ENCODE data around the gene TLNRD1.

The TLNRD1 gene

DNA sequence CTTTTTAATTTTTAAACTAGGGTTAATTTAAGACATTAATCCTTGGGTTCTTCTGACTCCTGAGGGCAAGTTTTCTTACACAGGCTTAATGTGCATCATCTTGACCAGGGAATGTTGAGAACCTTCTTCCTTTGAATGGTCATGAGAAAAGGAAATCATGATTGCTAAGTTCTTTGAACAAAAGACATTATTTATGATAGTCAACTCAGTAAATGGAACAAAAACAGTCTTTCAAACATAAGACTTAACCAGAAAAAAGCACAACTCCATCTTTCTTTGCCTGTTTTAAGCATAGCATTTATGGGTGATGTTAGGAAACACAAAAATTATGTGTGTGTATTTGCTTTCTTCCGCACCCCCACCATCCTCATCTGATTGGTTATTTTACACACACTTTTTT is 5.4 kb downstream of the TLNRD1 start:
- no peak overlapping the region for H3K27ac ChIP-seq (ENCODE audit: low read length)
- peaks cover 14% of the 10 kb centered on the region for H3K27me3 ChIP-seq (ENCODE audit: insufficient read depth, low read length)
- H3K9ac ChIP-seq (ENCODE audit: low read depth, low read length): no peak overlapping the region
- H3K4me1 ChIP-seq (ENCODE audit: insufficient read depth, low read length): no peaks in the 10 kb centered on the region
- H3K9me3 ChIP-seq (ENCODE audit: insufficient read depth, low read depth, low read length): no peaks in the 10 kb centered on the region
- H3K4me3 ChIP-seq (ENCODE audit: low read length): no peak overlapping the region
- H3K36me3 ChIP-seq (ENCODE audit: insufficient read depth, low read depth, low read length): 0 out of 2 replicates have a peak, but pooled peaks cover 6% of the 10 kb centered on the region

DNA sequence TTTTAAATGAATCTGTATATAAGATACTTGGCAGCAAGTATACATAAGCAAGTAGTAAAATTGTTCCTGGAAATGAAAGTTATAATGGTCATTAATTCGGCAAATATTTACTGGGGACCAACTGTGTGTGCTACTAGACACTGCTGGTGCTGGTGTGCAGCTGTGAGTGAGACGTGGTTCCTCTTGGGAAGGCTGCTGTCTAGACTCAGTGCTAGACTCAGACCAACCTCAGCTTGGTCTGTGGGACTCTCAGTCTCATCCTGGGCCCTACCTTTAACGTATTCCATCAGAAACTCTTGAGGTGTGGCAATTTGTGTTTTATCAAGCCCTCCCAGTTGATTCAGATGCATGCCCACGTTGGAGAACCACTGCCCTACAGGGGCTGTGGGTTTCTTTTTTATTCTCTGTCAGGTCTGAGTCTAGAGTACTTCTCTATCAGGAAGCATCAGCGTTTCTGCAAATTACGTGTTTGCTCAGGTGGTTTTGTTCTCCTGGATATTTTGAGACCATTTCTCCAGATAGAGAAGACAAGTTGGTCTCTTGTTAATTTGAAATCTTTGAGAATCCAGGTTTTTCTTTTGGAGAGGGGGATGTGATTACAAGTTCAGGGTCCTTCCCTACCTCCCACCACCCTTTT is 6.8 kb downstream of the TLNRD1 start:
- no peaks in the 10 kb centered on the region for H3K4me1 ChIP-seq (ENCODE audit: insufficient read depth, low read length)
- H3K27ac ChIP-seq (ENCODE audit: low read length): no peak overlapping the region

DNA sequence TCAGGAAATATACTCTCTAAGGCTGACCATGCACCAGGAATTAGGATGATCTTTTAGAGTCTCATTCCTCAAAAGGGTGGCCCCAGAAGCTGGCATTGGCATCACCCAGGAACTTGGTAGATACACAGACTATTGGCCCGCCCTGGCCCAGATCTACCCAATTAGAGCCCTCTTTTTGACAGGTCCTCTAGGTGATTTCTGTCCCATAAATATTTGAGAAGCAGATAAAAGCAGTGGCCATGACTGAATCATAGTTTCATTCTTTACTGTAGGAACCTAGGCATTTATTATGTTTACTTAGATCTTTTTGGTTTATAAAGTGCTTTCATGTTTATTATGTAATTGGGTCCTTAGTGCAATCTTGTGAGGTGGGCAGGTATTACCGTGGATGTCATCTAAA is 7.6 kb downstream of the TLNRD1 start:
- H3K4me3 ChIP-seq (ENCODE audit: low read length): no peak overlapping the region
- no peak overlapping the region for H3K9ac ChIP-seq (ENCODE audit: low read depth, low read length)
- 0 out of 2 replicates have a peak, but pooled peaks cover 6% of the 10 kb centered on the region for H3K36me3 ChIP-seq (ENCODE audit: insufficient read depth, low read depth, low read length)
- no peak overlapping the region for H3K27ac ChIP-seq (ENCODE audit: low read length)
- H3K9me3 ChIP-seq (ENCODE audit: insufficient read depth, low read depth, low read length): no peaks in the 10 kb centered on the region
- H3K4me1 ChIP-seq (ENCODE audit: insufficient read depth, low read length): no peaks in the 10 kb centered on the region
- no peaks in the 10 kb centered on the region for H3K27me3 ChIP-seq (ENCODE audit: insufficient read depth, low read length)

More for the DNA sequence above, 6.8 kb downstream of the TLNRD1 start:
- 0 out of 2 replicates have a peak, but pooled peaks cover 6% of the 10 kb centered on the region for H3K36me3 ChIP-seq (ENCODE audit: insufficient read depth, low read depth, low read length)
- peaks cover 7% of the 10 kb centered on the region for H3K27me3 ChIP-seq (ENCODE audit: insufficient read depth, low read length)
- H3K9me3 ChIP-seq (ENCODE audit: insufficient read depth, low read depth, low read length): no peaks in the 10 kb centered on the region
- H3K9ac ChIP-seq (ENCODE audit: low read depth, low read length): no peak overlapping the region
- no peak overlapping the region for H3K4me3 ChIP-seq (ENCODE audit: low read length)

DNA sequence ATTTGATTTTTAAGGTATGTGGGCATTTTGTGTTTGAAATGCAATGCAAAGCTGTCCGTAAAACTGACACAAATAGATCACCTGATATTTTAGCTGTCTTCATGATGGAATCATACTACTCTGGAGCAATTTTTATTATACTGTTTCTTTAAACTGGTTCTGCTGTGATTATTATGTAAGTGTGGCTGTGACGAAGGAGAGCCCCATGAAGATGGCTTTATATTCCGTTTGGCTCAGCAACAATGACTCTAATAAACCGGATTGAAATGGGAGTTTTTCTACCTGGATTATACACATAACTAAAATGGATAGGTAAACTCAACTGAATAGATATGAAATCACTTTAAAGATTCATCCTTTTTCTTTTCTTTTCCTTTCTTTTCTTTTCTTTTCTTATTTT is 9.4 kb downstream of the TLNRD1 start:
- Histone ChIP-seq H3K9me3 (ENCODE audit: insufficient read depth, low read depth, low read length) (no peaks in the 10 kb centered on the region), H3K4me1 (ENCODE audit: insufficient read depth, low read length) (no peaks in the 10 kb centered on the region), H3K27me3 (ENCODE audit: insufficient read depth, low read length) (no peaks in the 10 kb centered on the region), H3K27ac (ENCODE audit: low read length) (no peak overlapping the region), H3K9ac (ENCODE audit: low read depth, low read length) (no peak overlapping the region), H3K4me3 (ENCODE audit: low read length) (no peak overlapping the region), H3K36me3 (ENCODE audit: insufficient read depth, low read depth, low read length) (no peaks in the 10 kb centered on the region)

DNA sequence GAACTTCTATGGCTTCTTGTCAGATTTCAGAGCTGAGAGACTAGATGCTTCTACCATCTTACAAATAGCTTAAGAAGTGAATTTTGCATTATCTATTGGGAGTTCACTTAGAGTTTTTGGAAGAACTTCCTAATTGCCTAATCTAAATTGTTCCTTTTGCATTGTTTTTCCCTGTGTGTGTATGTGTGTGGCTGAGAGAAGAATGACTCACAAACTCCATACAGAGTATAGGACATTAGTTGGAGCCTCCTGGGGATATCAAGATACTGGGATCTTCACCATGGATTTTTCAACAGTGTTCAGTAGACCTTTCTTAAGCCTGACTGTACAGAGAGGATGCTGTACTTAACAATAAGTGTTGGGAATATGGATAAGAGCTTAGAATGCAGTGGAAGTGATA is 10.9 kb downstream of the TLNRD1 start:
- H3K27ac ChIP-seq (ENCODE audit: low read length): no peak overlapping the region
- H3K27me3 ChIP-seq (ENCODE audit: insufficient read depth, low read length): no peaks in the 10 kb centered on the region
- H3K9ac ChIP-seq (ENCODE audit: low read depth, low read length): no peak overlapping the region
- no peaks in the 10 kb centered on the region for H3K9me3 ChIP-seq (ENCODE audit: insufficient read depth, low read depth, low read length)
- no peaks in the 10 kb centered on the region for H3K36me3 ChIP-seq (ENCODE audit: insufficient read depth, low read depth, low read length)
- no peak overlapping the region for H3K4me3 ChIP-seq (ENCODE audit: low read length)
- no peaks in the 10 kb centered on the region for H3K4me1 ChIP-seq (ENCODE audit: insufficient read depth, low read length)

DNA sequence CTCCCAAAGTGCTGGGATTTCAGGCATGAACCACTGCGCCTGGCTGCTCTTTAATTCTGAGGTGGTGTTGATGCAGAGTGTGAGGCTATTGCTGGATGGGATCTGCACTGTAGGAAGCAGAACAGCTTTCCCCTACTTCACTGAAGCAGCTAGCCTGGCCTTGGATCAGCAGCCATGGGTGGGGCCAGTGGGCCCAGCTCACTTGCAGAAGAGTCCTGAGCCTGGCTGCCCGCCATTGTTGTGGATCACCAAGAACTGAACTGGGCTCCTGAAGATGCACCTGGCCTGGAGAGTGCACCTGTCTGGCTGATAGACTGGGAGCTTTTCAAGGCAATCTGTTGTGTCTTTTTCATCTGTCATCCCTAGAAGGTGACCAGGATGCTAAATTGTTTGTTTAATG is 11.9 kb downstream of the TLNRD1 start:
- no peaks in the 10 kb centered on the region for H3K36me3 ChIP-seq (ENCODE audit: insufficient read depth, low read depth, low read length)
- no peak overlapping the region for H3K4me3 ChIP-seq (ENCODE audit: low read length)
- H3K4me1 ChIP-seq (ENCODE audit: insufficient read depth, low read length): no peaks in the 10 kb centered on the region
- no peaks in the 10 kb centered on the region for H3K9me3 ChIP-seq (ENCODE audit: insufficient read depth, low read depth, low read length)
- no peak overlapping the region for H3K9ac ChIP-seq (ENCODE audit: low read depth, low read length)
- H3K27me3 ChIP-seq (ENCODE audit: insufficient read depth, low read length): no peaks in the 10 kb centered on the region
- no peak overlapping the region for H3K27ac ChIP-seq (ENCODE audit: low read length)

DNA sequence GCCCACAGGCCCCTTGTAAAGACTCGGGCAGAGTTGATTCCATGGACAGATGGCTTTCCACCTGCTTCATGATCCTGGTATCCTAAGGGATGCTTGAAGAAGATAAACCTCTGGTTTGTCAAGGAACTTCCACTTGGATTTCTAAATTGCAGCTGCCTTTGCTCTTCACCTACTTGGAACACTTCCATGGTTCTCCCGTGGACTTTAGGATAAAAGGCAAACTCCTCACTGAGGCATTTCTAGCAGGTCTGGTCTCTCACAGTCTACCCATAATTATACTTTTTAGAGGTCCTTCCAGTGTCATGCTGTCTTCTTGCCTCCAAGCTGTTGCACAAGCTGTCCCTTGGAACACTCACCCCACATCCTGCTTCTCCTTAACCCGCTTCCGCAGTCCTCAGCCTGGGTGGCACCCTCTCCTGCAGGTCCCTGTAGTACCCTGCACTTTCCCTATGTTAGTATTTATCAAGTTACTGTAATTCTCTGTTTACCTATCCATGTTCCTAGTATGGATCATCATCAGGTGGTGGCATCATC is 12.7 kb downstream of the TLNRD1 start:
- Histone ChIP-seq H3K4me3 (ENCODE audit: low read length) (no peak overlapping the region), H3K4me1 (ENCODE audit: insufficient read depth, low read length) (no peaks in the 10 kb centered on the region), H3K9me3 (ENCODE audit: insufficient read depth, low read depth, low read length) (no peaks in the 10 kb centered on the region), H3K9ac (ENCODE audit: low read depth, low read length) (no peak overlapping the region), H3K27ac (ENCODE audit: low read length) (no peak overlapping the region), H3K27me3 (ENCODE audit: insufficient read depth, low read length) (no peaks in the 10 kb centered on the region), H3K36me3 (ENCODE audit: insufficient read depth, low read depth, low read length) (no peaks in the 10 kb centered on the region)

DNA sequence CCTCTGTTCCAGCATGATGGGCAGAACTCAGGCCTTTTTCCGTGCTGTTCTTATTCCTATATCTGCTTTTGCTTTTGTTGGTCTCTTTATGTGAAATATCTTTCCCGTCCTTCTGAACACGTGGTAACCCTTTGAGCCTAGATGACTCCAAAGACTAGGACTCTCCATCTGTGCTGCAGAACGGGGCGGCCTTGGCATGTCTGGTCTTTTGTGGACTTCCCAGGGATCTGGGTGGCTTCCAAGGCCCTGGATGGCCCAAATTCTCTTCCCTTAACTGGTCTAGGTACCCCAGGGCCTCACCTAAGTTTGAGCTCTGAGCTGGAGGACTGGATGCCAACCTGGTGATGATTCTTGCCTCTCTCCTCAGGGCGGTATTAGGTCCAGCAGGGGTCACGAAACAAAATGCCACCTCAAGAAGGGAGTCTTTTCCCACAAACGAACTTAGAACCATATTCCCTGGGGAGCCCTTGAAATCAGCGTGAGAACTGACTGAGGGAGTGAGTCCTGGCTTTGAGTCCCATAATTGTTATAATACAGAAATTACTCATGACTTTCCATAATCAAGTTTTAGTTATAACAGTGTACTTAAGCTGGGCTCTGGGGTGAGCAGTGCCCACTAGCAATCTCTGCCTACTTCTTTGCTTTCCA is 13.8 kb downstream of the TLNRD1 start:
- Histone ChIP-seq H3K36me3 (ENCODE audit: insufficient read depth, low read depth, low read length) (no peaks in the 10 kb centered on the region), H3K9me3 (ENCODE audit: insufficient read depth, low read depth, low read length) (no peaks in the 10 kb centered on the region), H3K27me3 (ENCODE audit: insufficient read depth, low read length) (no peaks in the 10 kb centered on the region), H3K4me1 (ENCODE audit: insufficient read depth, low read length) (no peaks in the 10 kb centered on the region), H3K27ac (ENCODE audit: low read length) (no peak overlapping the region), H3K9ac (ENCODE audit: low read depth, low read length) (no peak overlapping the region), H3K4me3 (ENCODE audit: low read length) (no peak overlapping the region)

DNA sequence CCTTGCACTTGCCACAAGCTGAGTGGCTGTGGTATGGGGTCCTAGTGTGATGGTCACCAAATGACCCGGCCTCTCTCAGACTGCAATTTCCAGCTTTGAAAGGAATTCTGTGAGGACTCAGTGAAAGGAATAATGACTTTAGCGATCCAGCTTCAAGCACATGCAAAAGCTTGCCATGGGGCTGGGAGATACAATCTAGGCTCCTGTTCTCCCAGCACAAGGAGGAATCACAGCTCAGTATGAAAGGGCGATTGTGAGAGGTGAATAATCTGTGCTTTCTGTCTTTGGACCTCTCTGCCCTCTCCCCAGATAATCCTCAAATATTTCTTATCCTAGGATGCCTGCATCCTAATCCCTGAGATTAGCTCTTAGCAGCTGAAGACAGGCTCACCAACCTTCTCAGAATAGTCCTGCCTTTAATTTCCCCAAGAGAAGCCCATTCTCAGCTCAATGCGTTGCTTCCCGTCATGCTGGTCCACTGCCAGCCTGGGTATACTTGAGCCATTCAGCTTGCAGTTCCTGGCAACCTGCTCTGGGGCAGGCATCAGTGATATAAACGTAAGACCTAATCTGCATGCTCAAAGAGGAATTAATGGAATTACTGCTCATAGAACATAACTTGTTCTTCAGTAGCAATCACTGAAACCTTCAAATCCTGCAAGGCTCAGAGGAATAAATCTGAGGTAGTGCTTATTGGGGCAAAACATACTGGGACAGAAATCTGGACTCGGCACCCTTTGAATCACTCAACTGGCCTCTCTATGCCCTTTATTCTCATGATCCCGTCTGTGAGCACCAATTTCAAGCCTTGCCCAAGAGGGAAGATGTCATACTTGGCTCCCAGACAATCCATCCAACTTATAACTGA is 15.1 kb downstream of the TLNRD1 start:
- no peaks in the 10 kb centered on the region for H3K9me3 ChIP-seq (ENCODE audit: insufficient read depth, low read depth, low read length)
- no peak overlapping the region for H3K9ac ChIP-seq (ENCODE audit: low read depth, low read length)
- H3K36me3 ChIP-seq (ENCODE audit: insufficient read depth, low read depth, low read length): no peaks in the 10 kb centered on the region
- no peak overlapping the region for H3K4me3 ChIP-seq (ENCODE audit: low read length)
- no peaks in the 10 kb centered on the region for H3K4me1 ChIP-seq (ENCODE audit: insufficient read depth, low read length)
- H3K27ac ChIP-seq (ENCODE audit: low read length): no peak overlapping the region
- no peaks in the 10 kb centered on the region for H3K27me3 ChIP-seq (ENCODE audit: insufficient read depth, low read length)

DNA sequence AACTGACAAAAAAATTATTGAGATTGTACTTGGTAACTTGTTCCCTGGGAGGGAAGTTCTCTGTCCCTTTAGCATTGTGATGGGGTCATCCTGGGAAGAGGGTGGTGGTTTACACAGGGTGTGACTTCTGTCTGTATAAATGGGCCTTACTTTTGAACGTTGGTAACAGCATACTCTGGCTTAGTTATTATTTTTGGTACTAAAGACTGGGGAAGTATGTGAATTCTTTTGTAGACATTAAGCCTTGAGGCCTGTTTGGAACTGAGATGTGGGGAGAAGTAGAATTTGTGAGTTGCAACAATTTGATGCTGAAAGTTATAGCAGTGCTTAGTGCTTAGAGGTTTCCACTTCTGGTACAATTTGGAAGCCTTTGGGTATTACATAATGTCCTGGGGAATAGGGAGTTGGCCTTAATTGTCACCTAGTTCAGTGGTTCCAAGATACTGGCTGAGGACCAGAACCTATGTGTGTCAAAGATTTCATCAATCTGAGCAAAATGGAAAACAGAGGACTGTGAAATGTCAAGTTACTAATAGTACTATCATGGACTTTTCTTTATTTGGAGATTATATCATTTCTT is 15.9 kb downstream of the TLNRD1 start:
- Histone ChIP-seq H3K27me3 (ENCODE audit: insufficient read depth, low read length) (no peaks in the 10 kb centered on the region), H3K9ac (ENCODE audit: low read depth, low read length) (no peak overlapping the region), H3K36me3 (ENCODE audit: insufficient read depth, low read depth, low read length) (no peaks in the 10 kb centered on the region), H3K27ac (ENCODE audit: low read length) (no peak overlapping the region), H3K4me3 (ENCODE audit: low read length) (no peak overlapping the region), H3K9me3 (ENCODE audit: insufficient read depth, low read depth, low read length) (no peaks in the 10 kb centered on the region), H3K4me1 (ENCODE audit: insufficient read depth, low read length) (no peaks in the 10 kb centered on the region)

DNA sequence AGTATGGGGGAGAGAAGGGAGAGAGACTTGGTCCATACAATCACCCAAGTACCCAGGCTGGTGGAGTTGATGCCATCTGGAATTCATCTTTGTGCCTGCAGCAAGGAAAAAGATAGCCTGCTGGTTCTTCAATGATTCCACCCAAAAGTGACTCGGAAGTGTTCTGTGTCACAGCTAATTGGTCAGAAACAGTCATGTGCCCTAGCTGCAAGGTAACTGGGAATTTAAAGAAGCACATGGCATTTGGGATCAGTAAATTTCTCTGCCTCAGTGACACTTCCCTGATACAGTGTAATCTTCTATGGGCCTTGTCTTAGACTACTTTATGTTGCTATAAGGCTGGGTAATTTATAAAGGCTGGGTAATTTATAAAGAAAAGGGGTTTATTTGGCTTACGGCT is 17.5 kb downstream of the TLNRD1 start:
- Histone ChIP-seq H3K4me3 (ENCODE audit: low read length) (no peak overlapping the region), H3K36me3 (ENCODE audit: insufficient read depth, low read depth, low read length) (no peaks in the 10 kb centered on the region), H3K27ac (ENCODE audit: low read length) (no peak overlapping the region), H3K4me1 (ENCODE audit: insufficient read depth, low read length) (no peaks in the 10 kb centered on the region), H3K9ac (ENCODE audit: low read depth, low read length) (no peak overlapping the region), H3K27me3 (ENCODE audit: insufficient read depth, low read length) (no peaks in the 10 kb centered on the region), H3K9me3 (ENCODE audit: insufficient read depth, low read depth, low read length) (no peaks in the 10 kb centered on the region)

Data from iPS-20b (cell line).